ENCODE data around the gene XAGE3. TPM values are rescaled to one million over a fixed set of nuclear protein-coding genes. Genes with fewer than 3 reads are reported as not detected.

Gene XAGE3
- total and polyA plus RNA-seq, 8 donors, result not detected

GRCh38 chrX:52830551-52830950 is 37.3 kb downstream of the XAGE3 start:
- DNase-seq (no peak), FAIRE-seq (no peak), ATAC-seq (no peak)
- WGBS, 2 donors, result 43 to 49% methylated on average over 3 of the region's 3 CpGs
- no peak for TF ChIP-seq CTCF (IDR thresholded peaks at IDR 0.05)
- no peaks in the 10 kb centered on the region for H3K4me1 ChIP-seq
- peaks cover 0 to 8% (median 2%) of the 10 kb centered on the region in 4 donors for H3K27me3 ChIP-seq
- intact Hi-C loops (cut with DNase I), result no loop called here
- H3K36me3 ChIP-seq, result no peaks in the 10 kb centered on the region
- H3K27ac ChIP-seq, result no peak overlapping the region
- no peak overlapping the region for H3K4me3 ChIP-seq
- H3K9me3 ChIP-seq, result no peaks in the 10 kb centered on the region

- ATAC-seq (no peak), DNase-seq (no peak), FAIRE-seq (no peak)
- peaks cover 0 to 5% (median 3%) of the 10 kb centered on the region in 4 donors for H3K27me3 ChIP-seq
- no peaks in the 10 kb centered on the region for H3K36me3 ChIP-seq
- TF ChIP-seq CTCF (IDR thresholded peaks at IDR 0.05), result no peak
- H3K4me3 ChIP-seq, result no peak overlapping the region
- no peak overlapping the region for H3K27ac ChIP-seq
- no peaks in the 10 kb centered on the region for H3K9me3 ChIP-seq
- intact Hi-C loops (cut with DNase I), result no loop called here
- WGBS, 2 donors, result 49 to 54% methylated on average over 2 of the region's 2 CpGs
- H3K4me1 ChIP-seq, result no peaks in the 10 kb centered on the region
Measured at GRCh38 chrX:52824608-52825007, 43.3 kb downstream of the XAGE3 start.

- no peaks in the 10 kb centered on the region for H3K9me3 ChIP-seq
- intact Hi-C loops (cut with DNase I), result no loop called here
- DNase-seq (no peak), FAIRE-seq (no peak), ATAC-seq (no peak)
- H3K27me3 ChIP-seq, result peaks cover 0 to 15% (median 1%) of the 10 kb centered on the region in 4 donors
- H3K4me1 ChIP-seq, result no peaks in the 10 kb centered on the region
- no peak overlapping the region for H3K27ac ChIP-seq
- TF ChIP-seq CTCF (IDR thresholded peaks at IDR 0.05), result no peak
- no peak overlapping the region for H3K4me3 ChIP-seq
- no peaks in the 10 kb centered on the region for H3K36me3 ChIP-seq
- 71 to 82% methylated on average over 11 of the region's 11 CpGs for WGBS, 2 donors
Measured at GRCh38 chrX:52821079-52821760, 46.7 kb downstream of the XAGE3 start.

- intact Hi-C loops (cut with DNase I), result no loop called here
- Histone ChIP-seq H3K36me3 (no peaks in the 10 kb centered on the region), H3K27me3 (peaks cover 0 to 23% (median 1%) of the 10 kb centered on the region in 4 donors), H3K27ac (no peak overlapping the region), H3K4me3 (no peak overlapping the region), H3K4me1 (no peaks in the 10 kb centered on the region), H3K9me3 (no peaks in the 10 kb centered on the region)
- no peak for TF ChIP-seq CTCF (IDR thresholded peaks at IDR 0.05)
- FAIRE-seq (no peak), DNase-seq (no peak), ATAC-seq (no peak)
- 64 to 77% methylated on average over 4 of the region's 4 CpGs for WGBS, 2 donors
Measured at GRCh38 chrX:52819788-52820187, 48.1 kb downstream of the XAGE3 start.

Other genes starting within 250 kb of the XAGE3 start
- not detected for gene SSX7, start 213.2 kb downstream of the XAGE3 start, total RNA-seq
- gene SSX7, start 213.2 kb downstream of the XAGE3 start, polyA plus RNA-seq, result not detected
- gene SSX2, start 160.9 kb downstream of the XAGE3 start, total RNA-seq, result not detected
- not detected for gene SSX2, start 160.9 kb downstream of the XAGE3 start, polyA plus RNA-seq
- gene SSX2B, start 116.8 kb downstream of the XAGE3 start, total RNA-seq, result not detected
- not detected for gene SSX2B, start 116.8 kb downstream of the XAGE3 start, polyA plus RNA-seq
- not detected for gene SPANXN5, start 70.7 kb downstream of the XAGE3 start, total RNA-seq
- not detected for gene SPANXN5, start 70.7 kb downstream of the XAGE3 start, polyA plus RNA-seq
- gene XAGE5, start 56.8 kb downstream of the XAGE3 start, total RNA-seq, result not detected
- gene XAGE5, start 56.8 kb downstream of the XAGE3 start, polyA plus RNA-seq, result not detected
- 1 to 10 TPM; 4.5 to 9.9 (median 5.4) TPM for gene FAM156B, start 29.2 kb upstream of the XAGE3 start, total RNA-seq
- 10 to 100 TPM; 49.7 to 83.3 TPM for gene FAM156B, start 29.2 kb upstream of the XAGE3 start, polyA plus RNA-seq
- gene FAM156A, start 90.4 kb upstream of the XAGE3 start, total RNA-seq, result 10 to 100 TPM in 2 of 6 donors, 1 to 10 TPM in 4; 3.2 to 11.5 (median 5.9) TPM
- gene FAM156A, start 90.4 kb upstream of the XAGE3 start, polyA plus RNA-seq, result 10 to 100 TPM; 14.2 to 23.0 TPM
- 1 to 10 TPM in 1 of 6 donors, under 1 TPM in 5; 0.20 to 1.1 (median 0.38) TPM for gene GPR173, start 180.7 kb upstream of the XAGE3 start, total RNA-seq
- 1 to 10 TPM in 1 of 2 donors, under 1 TPM in 1; 0.68 to 1.9 TPM for gene GPR173, start 180.7 kb upstream of the XAGE3 start, polyA plus RNA-seq
- 10 to 100 TPM; 11.8 to 34.5 (median 17.3) TPM for gene TSPYL2, start 214.3 kb upstream of the XAGE3 start, total RNA-seq
- gene TSPYL2, start 214.3 kb upstream of the XAGE3 start, polyA plus RNA-seq, result 100 to 1,000 TPM; 120 to 134 TPM
- gene KANTR, start 226.1 kb upstream of the XAGE3 start, total RNA-seq, result 1 to 10 TPM; 2.4 to 7.2 (median 4.9) TPM
- 10 to 100 TPM in 1 of 2 donors, 1 to 10 TPM in 1; 8.2 to 10.8 TPM for gene KANTR, start 226.1 kb upstream of the XAGE3 start, polyA plus RNA-seq

All from pancreas (tissue), 10 donors.